Measurements from ENCODE around the gene CACTIN. TPM values are rescaled to one million over a fixed set of nuclear protein-coding genes. Genes with fewer than 3 reads are reported as not detected.

Gene CACTIN
- total RNA-seq, 1 donor from 2014 or later: 26.7 TPM

DNA sequence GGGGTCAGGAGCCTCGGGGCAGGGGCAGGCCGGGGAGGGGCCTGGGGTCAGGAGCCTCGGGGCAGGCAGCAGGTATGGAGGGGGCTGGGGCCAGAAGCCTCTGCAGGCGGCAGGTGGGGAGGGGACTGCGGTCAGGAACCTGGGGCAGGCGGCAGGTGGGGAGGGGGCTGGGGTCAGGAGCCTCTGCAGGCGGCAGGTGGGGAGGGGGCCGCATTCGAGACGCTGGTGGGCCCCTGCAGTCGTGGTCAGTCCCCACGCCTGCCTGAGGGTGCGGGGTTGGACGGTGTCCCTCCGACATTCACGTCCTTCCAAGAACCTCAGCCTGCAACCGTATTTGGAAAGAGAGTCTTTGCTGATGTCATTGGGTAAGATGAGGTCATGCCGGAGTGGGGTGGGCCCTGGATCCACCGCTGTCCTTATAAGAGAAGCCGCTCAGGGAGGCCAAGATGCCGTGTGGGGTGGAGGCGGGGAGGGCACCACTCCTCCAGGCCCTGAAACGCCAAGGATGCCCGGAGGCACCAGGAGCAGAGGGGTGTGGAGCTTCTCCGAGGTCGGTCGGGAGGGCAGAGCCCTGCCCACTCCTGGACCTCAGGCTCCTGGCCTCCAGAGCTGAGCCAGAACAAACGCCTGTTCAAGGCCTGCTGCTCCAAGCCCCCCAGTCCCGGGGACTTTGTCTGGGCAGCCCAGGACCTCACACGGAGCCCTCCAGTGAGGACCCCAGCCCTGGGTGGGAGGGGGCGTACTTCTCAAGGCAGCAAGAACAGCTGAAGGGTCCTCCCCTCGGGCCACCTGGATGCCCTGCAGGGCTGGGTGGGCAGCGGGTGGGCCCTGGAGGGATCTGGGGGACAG is 43.6 kb upstream of the CACTIN start:
- Histone ChIP-seq H3K9ac (ENCODE audit: low read length) (peak overlapping the region; percentile 81), H3K27ac (ENCODE audit: low read depth, low read length) (peak overlapping the region; percentile 82), H3K79me2 (ENCODE audit: insufficient read depth, low read length) (peaks cover 63% of the 10 kb centered on the region), H3K27me3 (ENCODE audit: insufficient read depth, low read length) (no peaks in the 10 kb centered on the region), H3K4me1 (ENCODE audit: insufficient read depth, low read length) (peaks cover 44% of the 10 kb centered on the region), H3K4me2 (ENCODE audit: low read length) (peak overlapping the region; percentile 78), H3K4me3 (ENCODE audit: insufficient read depth, low read depth, low read length) (no peak overlapping the region), H3K9me3 (ENCODE audit: insufficient read depth, low read depth, low read length) (no peaks in the 10 kb centered on the region), H3K36me3 (ENCODE audit: insufficient read depth, low read length) (no peaks in the 10 kb centered on the region), H2AFZ (ENCODE audit: low read depth, low read length) (peak overlapping the region; percentile 26), H4K20me1 (ENCODE audit: insufficient read depth, low read length) (peaks cover 59% of the 10 kb centered on the region)
- TF ChIP-seq, protein P1, sequence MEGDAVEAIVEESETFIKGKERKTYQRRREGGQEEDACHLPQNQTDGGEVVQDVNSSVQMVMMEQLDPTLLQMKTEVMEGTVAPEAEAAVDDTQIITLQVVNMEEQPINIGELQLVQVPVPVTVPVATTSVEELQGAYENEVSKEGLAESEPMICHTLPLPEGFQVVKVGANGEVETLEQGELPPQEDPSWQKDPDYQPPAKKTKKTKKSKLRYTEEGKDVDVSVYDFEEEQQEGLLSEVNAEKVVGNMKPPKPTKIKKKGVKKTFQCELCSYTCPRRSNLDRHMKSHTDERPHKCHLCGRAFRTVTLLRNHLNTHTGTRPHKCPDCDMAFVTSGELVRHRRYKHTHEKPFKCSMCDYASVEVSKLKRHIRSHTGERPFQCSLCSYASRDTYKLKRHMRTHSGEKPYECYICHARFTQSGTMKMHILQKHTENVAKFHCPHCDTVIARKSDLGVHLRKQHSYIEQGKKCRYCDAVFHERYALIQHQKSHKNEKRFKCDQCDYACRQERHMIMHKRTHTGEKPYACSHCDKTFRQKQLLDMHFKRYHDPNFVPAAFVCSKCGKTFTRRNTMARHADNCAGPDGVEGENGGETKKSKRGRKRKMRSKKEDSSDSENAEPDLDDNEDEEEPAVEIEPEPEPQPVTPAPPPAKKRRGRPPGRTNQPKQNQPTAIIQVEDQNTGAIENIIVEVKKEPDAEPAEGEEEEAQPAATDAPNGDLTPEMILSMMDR (IDR thresholded peaks at IDR 0.05; ENCODE audit: insufficient read depth, low read depth, low read length): no peak
- H3K27ac Mint-ChIP-seq (ENCODE audit: unreplicated experiment): peak overlapping the region; percentile 86
- H3K9me3 Mint-ChIP-seq (ENCODE audit: unreplicated experiment): no peaks in the 10 kb centered on the region
- H3K4me1 Mint-ChIP-seq (ENCODE audit: low read depth, unreplicated experiment): peaks cover 20% of the 10 kb centered on the region
- H3K27me3 Mint-ChIP-seq (ENCODE audit: low read depth, unreplicated experiment): no peaks in the 10 kb centered on the region
- FAIRE-seq (peak; percentile 29), DNase-seq (ENCODE audit: low read depth) (peak; percentile 85)
- H3K36me3 Mint-ChIP-seq (ENCODE audit: low read depth, unreplicated experiment): peaks cover 3% of the 10 kb centered on the region
- no peak overlapping the region for H3K4me3 Mint-ChIP-seq (ENCODE audit: unreplicated experiment)

DNA sequence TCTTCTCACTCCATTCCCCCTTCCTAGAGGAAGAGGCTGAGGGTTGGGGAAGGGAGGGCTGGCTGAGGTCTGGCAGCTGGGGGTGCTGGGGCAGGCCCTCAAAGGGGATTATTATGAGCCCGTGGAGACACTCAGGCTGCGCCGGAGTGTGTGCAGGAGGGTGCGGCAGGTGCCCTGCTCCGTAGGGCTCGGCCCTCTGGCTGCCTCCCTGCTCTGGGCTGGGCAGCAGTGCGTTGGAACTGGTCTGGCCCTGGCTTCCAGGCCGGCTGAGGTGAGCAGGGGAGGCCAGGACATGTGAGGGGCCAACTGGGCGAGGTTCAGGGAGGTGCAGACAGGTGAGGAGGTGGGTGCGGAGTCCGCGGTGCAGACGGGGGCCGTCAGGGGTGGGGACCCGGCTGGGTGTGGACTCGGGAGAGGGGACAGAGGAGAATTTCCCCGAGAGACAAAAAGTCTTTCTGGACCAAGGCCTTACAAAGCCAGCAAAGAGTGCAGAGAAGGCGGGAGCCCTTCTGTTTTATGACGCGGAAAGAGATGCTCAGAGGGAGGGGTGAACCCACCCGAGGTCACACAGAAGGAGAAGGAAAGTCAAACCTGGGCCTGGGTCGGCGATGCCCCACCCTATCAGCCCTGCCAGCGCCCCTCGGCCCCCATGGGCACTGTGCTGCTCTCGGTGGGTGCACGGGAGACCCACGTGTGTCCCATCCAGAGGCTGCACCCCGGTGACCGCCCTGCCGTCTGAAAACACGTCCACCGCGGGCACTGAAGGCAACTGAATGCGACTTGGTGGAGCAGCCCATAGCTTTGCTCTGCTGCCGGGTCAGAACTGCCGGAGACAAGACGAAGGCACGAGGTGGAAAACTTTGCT is 42.7 kb upstream of the CACTIN start:
- FAIRE-seq (no peak), DNase-seq (ENCODE audit: low read depth) (no peak)
- TF ChIP-seq EZH2 (IDR thresholded peaks at IDR 0.05; ENCODE audit: insufficient read depth, low read length): no peak
- TF ChIP-seq, protein P1 (IDR thresholded peaks at IDR 0.05; ENCODE audit: insufficient read depth, low read depth, low read length): no peak
- Histone ChIP-seq H3K9me3 (ENCODE audit: insufficient read depth, low read depth, low read length) (no peaks in the 10 kb centered on the region), H3K27me3 (ENCODE audit: insufficient read depth, low read length) (no peaks in the 10 kb centered on the region), H3K9ac (ENCODE audit: low read length) (peak overlapping the region; percentile 10), H3K36me3 (ENCODE audit: insufficient read depth, low read length) (no peaks in the 10 kb centered on the region), H3K79me2 (ENCODE audit: insufficient read depth, low read length) (peaks cover 58% of the 10 kb centered on the region), H3K4me3 (ENCODE audit: insufficient read depth, low read depth, low read length) (no peak overlapping the region), H3K4me1 (ENCODE audit: insufficient read depth, low read length) (peaks cover 44% of the 10 kb centered on the region), H3K4me2 (ENCODE audit: low read length) (no peak overlapping the region), H2AFZ (ENCODE audit: low read depth, low read length) (no peak overlapping the region), H3K27ac (ENCODE audit: low read depth, low read length) (no peak overlapping the region), H4K20me1 (ENCODE audit: insufficient read depth, low read length) (peaks cover 59% of the 10 kb centered on the region)
- H3K4me3 Mint-ChIP-seq (ENCODE audit: unreplicated experiment): peak overlapping the region; percentile 34
- H3K36me3 Mint-ChIP-seq (ENCODE audit: low read depth, unreplicated experiment): no peaks in the 10 kb centered on the region
- no peaks in the 10 kb centered on the region for H3K9me3 Mint-ChIP-seq (ENCODE audit: unreplicated experiment)
- H3K27me3 Mint-ChIP-seq (ENCODE audit: low read depth, unreplicated experiment): no peaks in the 10 kb centered on the region
- H3K4me1 Mint-ChIP-seq (ENCODE audit: low read depth, unreplicated experiment): peaks cover 20% of the 10 kb centered on the region
- H3K27ac Mint-ChIP-seq (ENCODE audit: unreplicated experiment): no peak overlapping the region

Measured in astrocyte (in vitro differentiated cells and primary cell).